B cell (primary cell): Measurements from ENCODE around the gene PMIS2.

ENCODE experiments used
- CTCF ChIP-seq: fragments of 200-600 bp; IDR thresholded peaks from one replicate; pipeline ENCODE4 v1.8.0; 2022; ENCODE audit warnings: antibody characterized with exemption, mild to moderate bottlenecking
- EZH2 ChIP-seq: IDR thresholded peaks from 2 replicates; pipeline ENCODE4 v1.6.1; 2012; ENCODE audit warnings: borderline replicate concordance, low read depth, mild to moderate bottlenecking, moderate library complexity, low read length; ENCODE audit not compliant: insufficient read depth, poor library complexity, severe bottlenecking

GRCh38 chr19:35551091-35551810 is 34.7 kb upstream of the PMIS2 start:
- TF ChIP-seq EZH2 (no peak), CTCF (no peak)
